ENCODE data around the gene MARCHF7.
"Not testable (repeated sequence)": the region's sequence is repeated elsewhere in the genome, so short reads cannot be mapped to it uniquely, and the experiment has no call there.

The MARCHF7 gene

GRCh38 chr2:159720676-159721075 is 8.4 kb downstream of the MARCHF7 start:
- H3K27ac ChIP-seq (ENCODE audit: low read depth, low read length): no peak overlapping the region
- no peaks in the 10 kb centered on the region for H3K4me1 ChIP-seq (ENCODE audit: control insufficient read depth, insufficient read depth, low read length)
- no peak overlapping the region for H3K9ac ChIP-seq (ENCODE audit: low read depth, low read length)
- H3K27me3 ChIP-seq (ENCODE audit: control insufficient read depth, insufficient read depth, low read length): no peaks in the 10 kb centered on the region
- peaks cover 74% of the 10 kb centered on the region for H3K36me3 ChIP-seq (ENCODE audit: control insufficient read depth, insufficient read depth, low read length)
- H3K4me3 ChIP-seq (ENCODE audit: low read depth, low read length): no peak overlapping the region
- H3K9me3 ChIP-seq (ENCODE audit: control insufficient read depth, insufficient read depth, low read length): no peaks in the 10 kb centered on the region

- no peaks in the 10 kb centered on the region for H3K27me3 ChIP-seq (ENCODE audit: control insufficient read depth, insufficient read depth, low read length)
- no peak overlapping the region for H3K9ac ChIP-seq (ENCODE audit: low read depth, low read length)
- H3K4me1 ChIP-seq (ENCODE audit: control insufficient read depth, insufficient read depth, low read length): no peaks in the 10 kb centered on the region
- no peak overlapping the region for H3K27ac ChIP-seq (ENCODE audit: low read depth, low read length)
- H3K9me3 ChIP-seq (ENCODE audit: control insufficient read depth, insufficient read depth, low read length): no peaks in the 10 kb centered on the region
- peaks cover 55% of the 10 kb centered on the region for H3K36me3 ChIP-seq (ENCODE audit: control insufficient read depth, insufficient read depth, low read length)
- H3K4me3 ChIP-seq (ENCODE audit: low read depth, low read length): no peak overlapping the region
Measured at GRCh38 chr2:159722580-159722979, 10.3 kb downstream of the MARCHF7 start.

- not testable (repeated sequence) for H3K27ac ChIP-seq (ENCODE audit: low read depth, low read length); H3K4me3 ChIP-seq (ENCODE audit: low read depth, low read length); H3K4me1 ChIP-seq (ENCODE audit: control insufficient read depth, insufficient read depth, low read length); H3K9me3 ChIP-seq (ENCODE audit: control insufficient read depth, insufficient read depth, low read length); H3K9ac ChIP-seq (ENCODE audit: low read depth, low read length); H3K27me3 ChIP-seq (ENCODE audit: control insufficient read depth, insufficient read depth, low read length)
- H3K36me3 ChIP-seq (ENCODE audit: control insufficient read depth, insufficient read depth, low read length): peaks cover 51% of the 10 kb centered on the region
Measured at GRCh38 chr2:159724795-159725572, 12.7 kb downstream of the MARCHF7 start.

- H3K36me3 ChIP-seq (ENCODE audit: control insufficient read depth, insufficient read depth, low read length): peaks cover 51% of the 10 kb centered on the region
- no peak overlapping the region for H3K4me3 ChIP-seq (ENCODE audit: low read depth, low read length)
- H3K27me3 ChIP-seq (ENCODE audit: control insufficient read depth, insufficient read depth, low read length): no peaks in the 10 kb centered on the region
- no peak overlapping the region for H3K27ac ChIP-seq (ENCODE audit: low read depth, low read length)
- H3K9me3 ChIP-seq (ENCODE audit: control insufficient read depth, insufficient read depth, low read length): no peaks in the 10 kb centered on the region
- no peak overlapping the region for H3K9ac ChIP-seq (ENCODE audit: low read depth, low read length)
- no peaks in the 10 kb centered on the region for H3K4me1 ChIP-seq (ENCODE audit: control insufficient read depth, insufficient read depth, low read length)
Measured at GRCh38 chr2:159725713-159726112, 13.4 kb downstream of the MARCHF7 start.

GRCh38 chr2:159728629-159729028 is 16.3 kb downstream of the MARCHF7 start:
- H3K27ac ChIP-seq (ENCODE audit: low read depth, low read length): no peak overlapping the region
- H3K9ac ChIP-seq (ENCODE audit: low read depth, low read length): no peak overlapping the region
- H3K27me3 ChIP-seq (ENCODE audit: control insufficient read depth, insufficient read depth, low read length): no peaks in the 10 kb centered on the region
- no peaks in the 10 kb centered on the region for H3K9me3 ChIP-seq (ENCODE audit: control insufficient read depth, insufficient read depth, low read length)
- no peak overlapping the region for H3K4me3 ChIP-seq (ENCODE audit: low read depth, low read length)
- no peaks in the 10 kb centered on the region for H3K4me1 ChIP-seq (ENCODE audit: control insufficient read depth, insufficient read depth, low read length)
- peaks cover 60% of the 10 kb centered on the region for H3K36me3 ChIP-seq (ENCODE audit: control insufficient read depth, insufficient read depth, low read length)

- Histone ChIP-seq H3K27me3 (ENCODE audit: control insufficient read depth, insufficient read depth, low read length) (no peaks in the 10 kb centered on the region), H3K4me3 (ENCODE audit: low read depth, low read length) (no peak overlapping the region), H3K4me1 (ENCODE audit: control insufficient read depth, insufficient read depth, low read length) (no peaks in the 10 kb centered on the region), H3K27ac (ENCODE audit: low read depth, low read length) (no peak overlapping the region), H3K36me3 (ENCODE audit: control insufficient read depth, insufficient read depth, low read length) (peaks cover 97% of the 10 kb centered on the region), H3K9me3 (ENCODE audit: control insufficient read depth, insufficient read depth, low read length) (no peaks in the 10 kb centered on the region), H3K9ac (ENCODE audit: low read depth, low read length) (no peak overlapping the region)
Measured at GRCh38 chr2:159735648-159736047, 23.3 kb downstream of the MARCHF7 start.

GRCh38 chr2:159736048-159736447 is 23.7 kb downstream of the MARCHF7 start:
- no peaks in the 10 kb centered on the region for H3K9me3 ChIP-seq (ENCODE audit: control insufficient read depth, insufficient read depth, low read length)
- no peaks in the 10 kb centered on the region for H3K27me3 ChIP-seq (ENCODE audit: control insufficient read depth, insufficient read depth, low read length)
- H3K36me3 ChIP-seq (ENCODE audit: control insufficient read depth, insufficient read depth, low read length): peaks cover 97% of the 10 kb centered on the region
- no peak overlapping the region for H3K27ac ChIP-seq (ENCODE audit: low read depth, low read length)
- H3K9ac ChIP-seq (ENCODE audit: low read depth, low read length): no peak overlapping the region
- no peaks in the 10 kb centered on the region for H3K4me1 ChIP-seq (ENCODE audit: control insufficient read depth, insufficient read depth, low read length)
- H3K4me3 ChIP-seq (ENCODE audit: low read depth, low read length): no peak overlapping the region

- Histone ChIP-seq H3K4me3 (ENCODE audit: low read depth, low read length) (no peak overlapping the region), H3K27ac (ENCODE audit: low read depth, low read length) (no peak overlapping the region), H3K4me1 (ENCODE audit: control insufficient read depth, insufficient read depth, low read length) (no peaks in the 10 kb centered on the region), H3K27me3 (ENCODE audit: control insufficient read depth, insufficient read depth, low read length) (no peaks in the 10 kb centered on the region), H3K36me3 (ENCODE audit: control insufficient read depth, insufficient read depth, low read length) (peaks cover 99% of the 10 kb centered on the region), H3K9ac (ENCODE audit: low read depth, low read length) (no peak overlapping the region), H3K9me3 (ENCODE audit: control insufficient read depth, insufficient read depth, low read length) (no peaks in the 10 kb centered on the region)
Measured at GRCh38 chr2:159737292-159737916, 25.1 kb downstream of the MARCHF7 start.

- Histone ChIP-seq H3K27me3 (ENCODE audit: control insufficient read depth, insufficient read depth, low read length) (no peaks in the 10 kb centered on the region), H3K9ac (ENCODE audit: low read depth, low read length) (no peak overlapping the region), H3K27ac (ENCODE audit: low read depth, low read length) (no peak overlapping the region), H3K9me3 (ENCODE audit: control insufficient read depth, insufficient read depth, low read length) (no peaks in the 10 kb centered on the region), H3K36me3 (ENCODE audit: control insufficient read depth, insufficient read depth, low read length) (peaks cover 99% of the 10 kb centered on the region), H3K4me1 (ENCODE audit: control insufficient read depth, insufficient read depth, low read length) (no peaks in the 10 kb centered on the region), H3K4me3 (ENCODE audit: low read depth, low read length) (no peak overlapping the region)
Measured at GRCh38 chr2:159737917-159738296, 25.6 kb downstream of the MARCHF7 start.

GRCh38 chr2:159738509-159739390 is 26.4 kb downstream of the MARCHF7 start:
- peaks cover 99% of the 10 kb centered on the region for H3K36me3 ChIP-seq (ENCODE audit: control insufficient read depth, insufficient read depth, low read length)
- no peaks in the 10 kb centered on the region for H3K27me3 ChIP-seq (ENCODE audit: control insufficient read depth, insufficient read depth, low read length)
- no peak overlapping the region for H3K9ac ChIP-seq (ENCODE audit: low read depth, low read length)
- no peak overlapping the region for H3K27ac ChIP-seq (ENCODE audit: low read depth, low read length)
- no peak overlapping the region for H3K4me3 ChIP-seq (ENCODE audit: low read depth, low read length)
- H3K9me3 ChIP-seq (ENCODE audit: control insufficient read depth, insufficient read depth, low read length): no peaks in the 10 kb centered on the region
- H3K4me1 ChIP-seq (ENCODE audit: control insufficient read depth, insufficient read depth, low read length): no peaks in the 10 kb centered on the region

- peaks cover 94% of the 10 kb centered on the region for H3K36me3 ChIP-seq (ENCODE audit: control insufficient read depth, insufficient read depth, low read length)
- H3K9ac ChIP-seq (ENCODE audit: low read depth, low read length): no peak overlapping the region
- no peaks in the 10 kb centered on the region for H3K4me1 ChIP-seq (ENCODE audit: control insufficient read depth, insufficient read depth, low read length)
- no peaks in the 10 kb centered on the region for H3K27me3 ChIP-seq (ENCODE audit: control insufficient read depth, insufficient read depth, low read length)
- H3K4me3 ChIP-seq (ENCODE audit: low read depth, low read length): no peak overlapping the region
- no peaks in the 10 kb centered on the region for H3K9me3 ChIP-seq (ENCODE audit: control insufficient read depth, insufficient read depth, low read length)
- no peak overlapping the region for H3K27ac ChIP-seq (ENCODE audit: low read depth, low read length)
Measured at GRCh38 chr2:159742846-159743245, 30.5 kb downstream of the MARCHF7 start.
